HepG2 (cell line): Measurements from ENCODE around the gene ACADVL. TPM values are rescaled to one million over a fixed set of nuclear protein-coding genes. Genes with fewer than 3 reads are reported as not detected.

Experiments used
- BCL6 ChIP-seq: IDR thresholded peaks from 2 replicates; pipeline ENCODE4 v1.6.1; 2016; ENCODE audit warnings: missing genetic modification reagents, missing compliant biosample characterization
- CBX5 ChIP-seq: sonication (generic); formaldehyde crosslinking; IDR thresholded peaks from 2 replicates; pipeline ENCODE4 v1.4.0; 2020; ENCODE audit warnings: missing genetic modification reagents, borderline replicate concordance
- EP300 ChIP-seq, 3 experiments: sonication (generic) in 1 of 3; formaldehyde crosslinking in 1 of 3; IDR thresholded peaks; 2 replicates each; pipeline versions ENCODE4 v1.5.1 to v1.6.1; 2011 to 2020; ENCODE audit warnings: low read depth in 2 of 3, low read length in 2 of 3, borderline replicate concordance in 1 of 3, improper control_type of control experiment in 1 of 3, mild to moderate bottlenecking in 1 of 3, missing genetic modification reagents in 1 of 3, moderate library complexity in 1 of 3
- FOXP1 ChIP-seq, 2 experiments: fragments of 450-650 bp in 1 of 2; IDR thresholded peaks; 2 replicates each; pipeline ENCODE4 v1.6.1; 2017 to 2018; ENCODE audit warnings: antibody characterized with exemption in 1 of 2
- GLMP ChIP-seq: sonication (generic); formaldehyde crosslinking; IDR thresholded peaks from 2 replicates; pipeline ENCODE4 v1.9.0; 2021; ENCODE audit warnings: missing genetic modification reagents, mild to moderate bottlenecking, borderline replicate concordance
- GPBP1L1 ChIP-seq: sonication (generic); formaldehyde crosslinking; IDR thresholded peaks from 2 replicates; pipeline ENCODE4 v1.5.0; 2020; ENCODE audit warnings: mild to moderate bottlenecking, missing genetic modification reagents
- IRF9 ChIP-seq: sonication (generic); formaldehyde crosslinking; IDR thresholded peaks from 2 replicates; pipeline ENCODE4 v1.8.0; 2022; ENCODE audit warnings: missing genetic modification reagents, mild to moderate bottlenecking, borderline replicate concordance
- KLF11 ChIP-seq: IDR thresholded peaks from 2 replicates; pipeline ENCODE4 v1.6.1; 2016; ENCODE audit warnings: missing compliant biosample characterization
- MBD4 ChIP-seq: IDR thresholded peaks from 2 replicates; pipeline ENCODE4 v1.6.1; 2012; ENCODE audit warnings: low read length, inconsistent platforms, borderline replicate concordance
- MTF2 ChIP-seq: sonication (generic); formaldehyde crosslinking; IDR thresholded peaks from 2 replicates; pipeline ENCODE4 v1.5.0; 2020; ENCODE audit warnings: missing genetic modification reagents, borderline replicate concordance
- NRL ChIP-seq: sonication (generic); formaldehyde crosslinking; IDR thresholded peaks from 2 replicates; pipeline ENCODE4 v1.5.0; 2020; ENCODE audit warnings: missing genetic modification reagents, mild to moderate bottlenecking, moderate library complexity, borderline replicate concordance
- RBFOX2 ChIP-seq: fragments of 200-400 bp; formaldehyde crosslinking; IDR thresholded peaks from 2 replicates; pipeline ENCODE4 v1.6.1; 2017; ENCODE audit warnings: low read depth, mild to moderate bottlenecking, low read length
- RFX5 ChIP-seq: IDR thresholded peaks from 2 replicates; pipeline ENCODE4 v1.6.1; 2011; ENCODE audit warnings: low read depth, low read length, improper control_type of control experiment
- SATB2 ChIP-seq: sonication (generic); formaldehyde crosslinking; IDR thresholded peaks from 2 replicates; pipeline ENCODE4 v1.5.0; 2020; ENCODE audit warnings: missing genetic modification reagents
- SETDB1 ChIP-seq: sonication (generic); formaldehyde crosslinking; IDR thresholded peaks from 2 replicates; pipeline ENCODE4 v1.5.1; 2020; ENCODE audit warnings: missing genetic modification reagents, mild to moderate bottlenecking, borderline replicate concordance
- ZBTB8A ChIP-seq: sonication (generic); formaldehyde crosslinking; IDR thresholded peaks from 2 replicates; pipeline ENCODE4 v1.4.0; 2020; ENCODE audit warnings: mild to moderate bottlenecking, low read depth, missing genetic modification reagents, borderline replicate concordance
- ZGPAT ChIP-seq: IDR thresholded peaks from 2 replicates; pipeline ENCODE4 v1.6.1; 2016; ENCODE audit warnings: mild to moderate bottlenecking
- ZNF331 ChIP-seq: sonication (generic); formaldehyde crosslinking; IDR thresholded peaks from 2 replicates; pipeline ENCODE4 v1.4.0; 2020; ENCODE audit warnings: missing genetic modification reagents
- ZNF34 ChIP-seq: sonication (generic); formaldehyde crosslinking; IDR thresholded peaks from 2 replicates; pipeline ENCODE4 v1.4.0; 2020; ENCODE audit warnings: mild to moderate bottlenecking, missing genetic modification reagents, borderline replicate concordance
- ZNF780A ChIP-seq: sonication (generic); formaldehyde crosslinking; IDR thresholded peaks from 2 replicates; pipeline ENCODE4 v1.8.0; 2022; ENCODE audit warnings: mild to moderate bottlenecking, missing genetic modification reagents, moderate library complexity
- ZNF782 ChIP-seq: sonication (generic); formaldehyde crosslinking; IDR thresholded peaks from 2 replicates; pipeline ENCODE4 v1.4.0; 2020; ENCODE audit warnings: missing genetic modification reagents, mild to moderate bottlenecking, borderline replicate concordance
- polyA plus RNA-seq, 8 experiments: library from polyadenylated mRNA; depleted of rRNA in 3 of 8; stranded (reverse) in 7 of 8; unstranded in 1 of 8; fragments of >200 nt; fragmentation: Illumina TruSeq in 4 of 8; extraction: Trizol in 4 of 8; gene quantifications; 2 replicates each; pipeline versions ENCODE4 v1.2.1 to v1.2.3, GENCODE V29; 2011 to 2016; ENCODE audit warnings: low read depth in 4 of 8, missing spikeins in 1 of 8, mixed read lengths in 1 of 8; ENCODE audit not compliant: insufficient read depth in 1 of 8
- total RNA-seq, 5 experiments: library from RNA; depleted of rRNA; stranded (reverse); fragments of >200 nt; fragmentation: Illumina TruSeq; extraction: Trizol; gene quantifications; 2 replicates each; pipeline ENCODE4 v1.2.3, GENCODE V29; 2016; ENCODE audit warnings: low read depth in 1 of 5

ACADVL gene
- total and polyA plus RNA-seq, 2 of the 13 experiments (the other 11 are each of a cell fraction or from before 2014, with no cell fraction given) = 219 to 412 TPM

GRCh38 chr17:7242717-7243452 is 23.1 kb downstream of the ACADVL start (continued):
- TF ChIP-seq IRF9 (CRISPR knock-in tag) = peak; percentile 83
- no peak for TF ChIP-seq ZNF780A
- no peak for TF ChIP-seq SATB2 (CRISPR knock-in tag)
- TF ChIP-seq EP300 (IDR thresholded peaks at IDR 0.05; ENCODE audit: low read depth in 2 of 2, low read length in 2 of 2) = peak; percentile 48 to 53; a peak in 2 of 4 replicates
- peak; percentile 28; the same call in 1 of the 2 replicates for TF ChIP-seq EP300 (CRISPR knock-in tag; IDR thresholded peaks at IDR 0.05; ENCODE audit: borderline replicate concordance)
- peak; percentile 83; the same call in 1 of the 2 replicates for TF ChIP-seq NRL (CRISPR knock-in tag)
- no peak; the same call in 1 of the 2 replicates for TF ChIP-seq FOXP1 (IDR thresholded peaks at IDR 0.05)
- peak; percentile 70; the same call in 1 of the 2 replicates for TF ChIP-seq FOXP1 (CRISPR knock-in tag; IDR thresholded peaks at IDR 0.05)
- peak; percentile 85 for TF ChIP-seq RBFOX2
- no peak for TF ChIP-seq GLMP (CRISPR knock-in tag)
- TF ChIP-seq MTF2 = no peak
- TF ChIP-seq ZGPAT (CRISPR knock-in tag) = peak; percentile 84
- no peak for TF ChIP-seq GPBP1L1
- peak; percentile 49; the same call in 1 of the 2 replicates for TF ChIP-seq ZNF331 (CRISPR knock-in tag)
- 0 out of 2 replicates have a peak, but pooled peaks have one; percentile 83 for TF ChIP-seq MBD4
- no peak for TF ChIP-seq RFX5
- TF ChIP-seq ZBTB8A (CRISPR knock-in tag) = 0 out of 2 replicates have a peak, but pooled peaks have one; percentile 58
- TF ChIP-seq CBX5 (CRISPR knock-in tag) = peak; percentile 88
- no peak for TF ChIP-seq SETDB1 (CRISPR knock-in tag)
- 0 out of 2 replicates have a peak, but pooled peaks have one; percentile 31 for TF ChIP-seq KLF11 (CRISPR knock-in tag)
- no peak for TF ChIP-seq ZNF782 (CRISPR knock-in tag)
- TF ChIP-seq ZNF34 (CRISPR knock-in tag) = peak; percentile 41; the same call in 1 of the 2 replicates
- TF ChIP-seq BCL6 (CRISPR knock-in tag) = peak; percentile 41; the same call in 1 of the 2 replicates
